ENCODE results near the gene BAIAP2L2.

BAIAP2L2 gene

GRCh38 chr22:38086942-38087341, 23.5 kb downstream of the BAIAP2L2 start:
- no peak for ATAC-seq

GRCh38 chr22:38086001-38086845, 24.3 kb downstream of the BAIAP2L2 start:
- TF ChIP-seq CREB5 (CRISPR knock-in tag; IDR thresholded peaks at IDR 0.05; ENCODE audit: low read depth): no peak
- no peak for TF ChIP-seq CSRNP3 (CRISPR knock-in tag; IDR thresholded peaks at IDR 0.05)
- TF ChIP-seq BACH2 (CRISPR knock-in tag; IDR thresholded peaks at IDR 0.05; ENCODE audit: borderline replicate concordance): no peak
- TF ChIP-seq ZNF565 (CRISPR knock-in tag; conservative IDR thresholded peaks at IDR 0.05; ENCODE audit: low read depth): no peak
- TF ChIP-seq TCF4 (CRISPR knock-in tag; IDR thresholded peaks at IDR 0.05; ENCODE audit: borderline replicate concordance): no peak
- no peak for TF ChIP-seq ZNF8 (CRISPR knock-in tag; IDR thresholded peaks at IDR 0.05)
- no peak for TF ChIP-seq TOX (CRISPR knock-in tag; IDR thresholded peaks at IDR 0.05; ENCODE audit: borderline replicate concordance)
- no peak for TF ChIP-seq OSR1 (CRISPR knock-in tag; IDR thresholded peaks at IDR 0.05)
- TF ChIP-seq ZFP30 (CRISPR knock-in tag; IDR thresholded peaks at IDR 0.05): no peak
- no peak for TF ChIP-seq SNAI2 (CRISPR knock-in tag; IDR thresholded peaks at IDR 0.05)
- no peak for ATAC-seq

More at GRCh38 chr22:38086942-38087341, 23.5 kb downstream of the BAIAP2L2 start:
- no peak for TF ChIP-seq ZC3H10 (CRISPR knock-in tag; IDR thresholded peaks at IDR 0.05)
- TF ChIP-seq TCF4 (CRISPR knock-in tag; IDR thresholded peaks at IDR 0.05; ENCODE audit: borderline replicate concordance): no peak
- no peak for TF ChIP-seq TOX (CRISPR knock-in tag; IDR thresholded peaks at IDR 0.05; ENCODE audit: borderline replicate concordance)
- TF ChIP-seq PPARA (CRISPR knock-in tag; IDR thresholded peaks at IDR 0.05; ENCODE audit: borderline replicate concordance): no peak
- no peak for TF ChIP-seq PATZ1 (CRISPR knock-in tag; IDR thresholded peaks at IDR 0.05; ENCODE audit: borderline replicate concordance)
- no peak for TF ChIP-seq SNAI2 (CRISPR knock-in tag; IDR thresholded peaks at IDR 0.05)
- no peak for TF ChIP-seq OSR1 (CRISPR knock-in tag; IDR thresholded peaks at IDR 0.05)
- no peak for TF ChIP-seq ISL1 (CRISPR knock-in tag; IDR thresholded peaks at IDR 0.05)
- TF ChIP-seq ARNTL (CRISPR knock-in tag; IDR thresholded peaks at IDR 0.05; ENCODE audit: borderline replicate concordance, low read depth): no peak
- TF ChIP-seq ZNF565 (CRISPR knock-in tag; conservative IDR thresholded peaks at IDR 0.05; ENCODE audit: low read depth): no peak
- no peak for TF ChIP-seq ZNF8 (CRISPR knock-in tag; IDR thresholded peaks at IDR 0.05)
- no peak for TF ChIP-seq RARB (CRISPR knock-in tag; IDR thresholded peaks at IDR 0.05)
- TF ChIP-seq GLIS3 (CRISPR knock-in tag; IDR thresholded peaks at IDR 0.05): no peak
- TF ChIP-seq ZFP3 (CRISPR knock-in tag; IDR thresholded peaks at IDR 0.05): no peak
- no peak for TF ChIP-seq CREB5 (CRISPR knock-in tag; IDR thresholded peaks at IDR 0.05; ENCODE audit: low read depth)
- no peak for TF ChIP-seq CSDC2 (CRISPR knock-in tag; IDR thresholded peaks at IDR 0.05)
- TF ChIP-seq ZNF70 (CRISPR knock-in tag; IDR thresholded peaks at IDR 0.05): no peak
- TF ChIP-seq BACH2 (CRISPR knock-in tag; IDR thresholded peaks at IDR 0.05; ENCODE audit: borderline replicate concordance): no peak
- TF ChIP-seq CSRNP3 (CRISPR knock-in tag; IDR thresholded peaks at IDR 0.05): no peak
- no peak for TF ChIP-seq TSHZ2 (CRISPR knock-in tag; IDR thresholded peaks at IDR 0.05)

Measured in SK-N-SH treated with all-trans-retinoic acid at 6 μM for 48 hours (cell line).